Pons (tissue), 1 donor: ENCODE data around the gene TMEM33.
"Not testable (repeated sequence)": the region's sequence is repeated elsewhere in the genome, so short reads cannot be mapped to it uniquely, and the experiment has no call there.

Source experiments
- DNase-seq: peaks from one replicate; pipeline ENCODE4 v3.0.0-alpha.2; 2016; ENCODE audit warnings: low spot score

TMEM33 gene, protein sequence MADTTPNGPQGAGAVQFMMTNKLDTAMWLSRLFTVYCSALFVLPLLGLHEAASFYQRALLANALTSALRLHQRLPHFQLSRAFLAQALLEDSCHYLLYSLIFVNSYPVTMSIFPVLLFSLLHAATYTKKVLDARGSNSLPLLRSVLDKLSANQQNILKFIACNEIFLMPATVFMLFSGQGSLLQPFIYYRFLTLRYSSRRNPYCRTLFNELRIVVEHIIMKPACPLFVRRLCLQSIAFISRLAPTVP

DNA sequence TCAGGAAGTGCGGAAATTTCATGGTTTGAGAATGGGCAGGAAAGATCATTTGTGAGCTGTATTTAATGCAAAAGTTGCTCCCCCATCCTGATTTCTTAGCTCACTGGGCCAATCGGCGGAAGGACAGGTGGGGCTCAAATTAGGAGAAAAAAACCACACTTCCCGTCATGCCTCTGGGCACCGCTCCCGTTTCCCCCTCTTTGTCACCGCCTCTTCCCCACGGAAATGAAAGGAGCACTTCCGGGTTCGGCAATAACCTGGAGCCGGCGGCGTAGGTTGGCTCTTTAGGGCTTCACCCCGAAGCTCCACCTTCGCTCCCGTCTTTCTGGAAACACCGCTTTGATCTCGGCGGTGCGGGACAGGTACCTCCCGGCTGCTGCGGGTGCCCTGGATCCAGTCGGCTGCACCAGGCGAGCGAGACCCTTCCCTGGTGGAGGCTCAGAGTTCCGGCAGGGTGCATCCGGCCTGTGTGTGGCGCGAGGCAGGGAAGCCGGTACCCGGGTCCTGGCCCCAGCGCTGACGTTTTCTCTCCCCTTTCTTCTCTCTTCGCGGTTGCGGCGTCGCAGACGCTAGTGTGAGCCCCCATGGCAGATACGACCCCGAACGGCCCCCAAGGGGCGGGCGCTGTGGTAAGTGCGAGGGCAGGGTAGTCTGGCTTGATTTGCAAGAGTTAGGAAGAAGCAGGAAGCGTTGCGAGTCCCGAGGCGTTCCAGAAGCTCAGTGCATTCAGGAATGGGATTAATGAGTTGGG is at the start of gene TMEM33:
Gene TMEM33, plus strand, starts transcription at position 529 of the 751 bp plus-strand sequence. Its CDS starts 56 bp downstream, at position 585.
- peak; percentile 91 for DNase-seq

DNA sequence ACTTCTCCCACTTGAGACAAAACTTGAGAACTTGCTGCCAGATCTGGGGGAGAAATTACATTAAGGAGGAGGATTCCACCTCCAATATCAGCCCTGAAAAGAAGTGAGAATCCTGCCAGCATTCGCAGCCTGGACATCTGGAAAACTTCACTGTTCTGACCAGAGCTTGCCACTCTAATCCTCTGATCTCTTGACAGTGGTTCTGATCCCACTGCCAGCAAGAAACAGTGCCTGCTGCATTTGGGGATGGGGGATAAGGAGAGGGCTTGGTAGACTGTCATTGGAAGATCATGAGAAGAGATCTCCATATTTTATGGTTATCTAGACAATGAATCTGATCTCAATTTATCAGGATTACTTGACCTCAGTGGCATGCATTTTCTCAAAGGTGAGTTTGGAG is 49.8 kb upstream of the TMEM33 start:
- DNase-seq, result no peak

DNA sequence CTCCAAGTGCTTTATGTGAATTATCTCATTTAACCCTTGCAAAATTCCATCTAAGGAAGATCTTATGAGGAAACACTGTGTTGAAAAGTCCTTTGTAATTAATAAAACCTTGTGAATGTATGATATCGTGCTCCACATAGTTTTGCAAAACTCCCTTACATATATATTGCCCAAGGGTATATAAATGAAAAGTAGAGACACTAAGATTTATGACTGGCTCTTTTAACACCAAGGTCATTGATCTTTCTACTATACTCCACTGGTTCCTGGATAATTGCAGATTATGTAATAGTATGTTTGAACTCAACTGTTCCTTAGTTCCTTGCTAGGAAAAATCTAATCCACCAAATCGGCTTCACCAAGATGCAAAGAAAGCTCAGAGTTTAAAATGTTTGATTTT is 48.0 kb upstream of the TMEM33 start:
- DNase-seq, result no peak

DNA sequence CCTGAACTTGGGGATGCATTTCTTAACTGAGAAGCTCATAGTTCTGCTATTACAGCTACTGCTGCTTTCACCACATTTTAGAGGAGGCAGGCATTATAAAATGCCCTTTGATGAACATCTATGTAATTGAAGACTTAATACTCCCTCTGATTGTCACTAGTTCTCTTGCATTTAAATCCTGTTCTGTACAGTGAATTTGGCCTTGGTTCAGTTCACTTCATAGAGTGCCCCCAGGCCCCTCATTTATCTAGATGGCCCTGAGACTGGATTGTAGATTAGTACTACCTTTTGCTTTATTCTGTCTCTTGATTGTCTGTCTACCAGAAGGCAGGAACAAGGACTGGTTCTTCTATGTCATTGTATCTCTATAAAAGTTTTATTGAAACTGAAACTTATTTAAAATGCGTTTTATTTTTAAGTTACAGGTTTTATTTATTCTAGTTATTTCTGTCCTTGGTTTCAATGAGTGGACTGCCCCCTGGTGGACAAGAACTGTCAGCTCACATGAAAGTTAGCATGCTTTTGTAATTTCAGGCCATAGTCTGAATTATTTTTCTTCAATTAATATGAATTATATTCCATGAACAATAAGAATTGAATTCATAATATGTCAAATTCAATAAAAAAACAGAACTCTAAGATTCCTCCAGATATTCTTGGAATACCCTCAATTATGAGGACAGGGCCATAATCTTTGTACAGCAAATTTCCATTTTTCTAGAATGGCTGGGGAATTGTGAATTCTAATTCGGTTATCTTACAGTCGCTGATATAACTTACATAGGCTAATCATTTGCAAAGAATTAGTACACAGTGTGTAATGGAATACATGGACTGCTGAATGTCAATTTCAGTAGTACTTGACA is 47.2 kb upstream of the TMEM33 start:
- peak; percentile 43 for DNase-seq

DNA sequence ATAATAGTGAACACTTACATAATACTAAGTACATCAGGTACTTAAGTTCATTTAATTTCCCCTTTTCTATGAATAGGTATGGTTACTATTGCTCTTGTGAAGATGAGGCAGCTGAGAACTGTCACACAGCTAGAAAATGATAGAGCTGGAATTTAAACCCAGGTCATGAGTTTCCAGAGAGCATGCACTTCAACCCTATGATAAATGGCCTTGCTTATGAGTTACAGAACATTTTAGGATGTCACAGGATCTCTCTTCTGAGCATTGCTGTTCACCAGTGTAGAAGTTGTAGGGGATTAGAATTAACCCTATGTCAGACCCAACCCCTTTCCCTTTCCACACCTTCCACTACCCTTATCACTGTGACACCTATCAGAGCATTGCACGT is 46.5 kb upstream of the TMEM33 start:
- DNase-seq, result no peak

DNA sequence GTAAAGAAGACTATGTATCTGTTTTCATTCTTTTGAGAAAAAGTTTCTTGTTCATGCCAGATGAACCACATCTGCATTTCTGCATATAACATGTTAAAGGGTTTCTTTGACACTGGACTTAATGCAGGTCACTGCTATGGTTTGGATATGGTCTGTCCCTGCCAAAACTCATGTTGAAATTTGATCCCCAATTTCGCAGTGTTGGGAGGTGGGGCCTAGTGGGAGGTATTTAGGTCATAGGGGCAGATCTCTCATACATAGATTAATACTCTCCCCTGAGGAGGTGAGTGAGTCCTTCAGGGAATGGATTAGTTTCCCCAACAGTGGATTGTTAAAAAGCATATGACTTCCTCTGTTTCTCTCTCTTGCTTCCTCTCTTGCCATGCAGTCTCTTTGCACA is 45.9 kb upstream of the TMEM33 start:
- DNase-seq, result no peak

DNA sequence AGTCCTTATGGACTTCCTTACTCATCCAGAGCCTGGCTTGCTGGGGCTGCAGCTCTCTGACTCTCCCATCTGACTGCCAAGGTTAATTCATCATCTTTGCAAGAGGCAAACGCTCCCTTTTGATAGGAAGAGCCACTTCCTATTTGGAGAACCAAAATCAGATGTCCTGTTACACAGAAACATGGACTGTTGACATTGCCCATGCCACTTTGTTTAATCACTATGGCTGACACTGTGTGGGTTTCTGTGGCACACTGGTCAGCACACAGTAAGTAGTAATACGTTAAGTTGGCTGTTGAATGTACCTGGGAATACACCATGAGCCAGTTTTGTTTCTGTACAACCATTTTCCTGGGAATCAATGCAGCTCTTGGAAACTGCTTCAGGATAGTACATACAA is 45.1 kb upstream of the TMEM33 start:
- no peak for DNase-seq

DNA sequence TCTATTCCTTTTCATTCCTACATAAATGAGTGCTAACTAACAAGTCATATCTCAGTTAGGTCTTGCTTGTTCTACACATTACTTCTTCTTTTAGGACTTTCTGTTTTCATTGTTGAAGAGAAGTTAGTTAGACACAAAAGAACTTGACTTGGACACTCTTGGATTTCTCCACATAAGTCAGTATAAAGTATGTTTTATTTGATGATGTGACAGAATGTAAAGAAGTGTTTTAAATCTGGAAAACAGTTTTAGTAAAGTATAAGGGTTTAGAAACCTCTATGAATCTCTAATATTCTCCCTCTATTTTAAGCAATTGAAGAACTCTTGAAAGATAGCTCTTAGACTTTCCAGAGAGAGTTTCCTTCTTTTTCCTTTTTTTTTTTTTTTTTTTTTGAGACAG is 38.6 kb upstream of the TMEM33 start:
- no peak for DNase-seq

DNA sequence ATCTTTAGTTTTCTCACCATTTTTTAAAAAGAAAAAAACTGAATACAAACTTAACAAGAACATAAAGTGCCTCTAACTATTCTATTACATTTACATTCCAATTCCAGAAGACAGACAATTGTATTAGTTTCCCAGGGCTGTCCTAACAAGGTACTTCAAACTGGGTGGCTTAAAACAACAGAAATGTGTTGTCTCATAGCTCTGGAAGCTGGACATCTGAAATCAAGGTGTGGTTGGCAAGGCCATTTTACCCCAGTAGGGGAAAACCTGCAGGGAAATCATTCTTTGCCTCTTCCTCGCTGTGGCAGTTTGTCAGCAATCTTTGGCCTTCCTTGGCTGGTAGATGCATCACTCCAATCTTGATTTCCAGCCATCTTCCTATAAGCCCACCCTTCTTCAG is 37.5 kb upstream of the TMEM33 start:
- DNase-seq, result no peak

DNA sequence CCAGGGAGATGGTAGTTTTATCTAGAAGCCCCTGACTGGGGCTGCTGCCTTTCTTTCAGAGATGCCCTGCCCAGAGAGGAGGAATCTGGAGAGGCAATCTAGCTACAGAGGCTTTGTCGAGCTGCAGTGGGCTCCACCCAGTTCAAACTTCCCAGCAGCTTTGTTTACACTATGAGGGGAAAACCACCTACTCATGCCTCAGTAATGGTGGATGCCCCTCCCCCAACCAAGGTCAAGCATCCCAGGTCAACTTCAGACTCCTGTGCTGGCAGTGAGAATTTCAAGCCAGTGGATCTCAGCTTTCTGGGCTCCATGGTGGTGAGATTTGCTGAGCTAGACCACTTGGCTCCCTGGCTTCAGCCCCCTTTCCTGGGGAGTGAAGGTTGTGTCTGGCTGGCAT is 26.1 kb upstream of the TMEM33 start:
- DNase-seq, result not testable (repeated sequence)

DNA sequence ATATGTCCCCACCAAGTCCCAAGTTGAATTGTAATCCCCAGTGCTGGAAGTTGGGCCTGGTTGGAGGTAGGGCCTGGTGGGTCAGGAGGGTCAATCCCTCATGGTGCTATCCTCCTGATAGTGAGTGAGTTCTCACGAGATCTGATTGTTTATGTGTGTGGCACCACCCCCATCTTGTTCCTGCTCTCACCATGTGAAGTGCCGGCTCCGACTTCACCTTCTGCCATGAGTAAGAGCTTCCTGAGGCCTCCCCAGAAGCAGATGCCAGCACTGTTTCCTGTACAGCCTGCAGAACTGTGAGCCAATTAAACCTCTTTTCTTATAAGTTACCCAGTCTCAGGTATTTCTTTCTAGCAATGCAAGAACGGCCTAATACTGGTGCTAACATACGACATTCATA is 22.7 kb upstream of the TMEM33 start:
- no peak for DNase-seq

DNA sequence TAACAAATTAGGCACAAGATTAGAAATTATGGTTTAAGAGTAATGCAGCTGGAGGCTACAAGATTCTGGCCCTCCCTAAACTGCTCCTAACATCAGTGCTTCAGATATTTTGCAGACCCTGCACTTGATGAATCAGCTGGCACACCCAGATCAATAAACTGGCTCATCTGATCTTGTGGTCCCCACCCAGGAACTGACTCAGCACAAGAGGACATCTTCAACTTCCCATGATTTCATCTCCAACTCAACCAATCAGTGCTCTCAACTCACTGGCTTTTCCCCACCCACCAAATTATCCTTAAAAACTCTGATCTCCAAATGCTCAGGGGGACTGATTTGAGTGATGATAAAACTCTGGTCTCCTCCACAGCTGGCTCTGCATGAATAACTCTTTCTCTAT is 21.7 kb upstream of the TMEM33 start:
- DNase-seq, result no peak

DNA sequence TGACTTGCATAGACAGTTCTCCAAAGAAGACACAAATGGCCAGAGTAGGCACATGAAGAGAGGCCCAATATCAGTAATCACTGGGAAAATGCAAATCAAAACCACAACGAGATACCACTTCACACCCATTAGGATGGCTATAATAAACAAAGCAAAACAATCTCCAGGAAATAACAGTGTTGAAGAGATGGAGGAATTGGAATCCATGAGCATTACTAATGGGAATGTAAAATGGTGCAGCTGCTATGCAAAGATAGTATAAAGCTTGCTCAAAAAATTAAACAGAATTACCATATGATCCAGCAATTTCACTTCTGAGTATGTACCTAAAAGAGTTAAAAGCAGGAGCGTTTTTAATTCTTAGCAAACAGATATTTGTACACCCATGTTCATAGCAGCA is 17.0 kb upstream of the TMEM33 start:
- no peak for DNase-seq

DNA sequence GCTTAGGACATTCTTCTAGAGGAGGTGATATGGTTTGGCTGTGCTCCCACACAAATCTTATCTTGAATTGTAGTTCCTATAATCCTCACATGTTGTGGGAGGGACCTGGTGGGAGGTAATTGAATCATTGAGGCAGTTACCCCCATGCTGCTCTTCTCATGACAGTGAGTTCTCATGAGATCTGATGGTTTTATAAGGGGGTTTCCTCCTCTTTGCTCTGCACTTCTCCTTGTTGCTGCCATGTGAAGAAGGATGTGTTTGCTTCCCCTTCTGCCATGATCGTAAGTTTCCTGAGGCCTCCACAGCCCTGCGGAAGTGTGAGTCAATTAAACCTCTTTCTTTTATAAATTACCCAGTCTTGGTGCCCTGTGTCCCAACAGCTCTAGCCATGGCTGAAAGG is 14.8 kb upstream of the TMEM33 start:
- not testable (repeated sequence) for DNase-seq

DNA sequence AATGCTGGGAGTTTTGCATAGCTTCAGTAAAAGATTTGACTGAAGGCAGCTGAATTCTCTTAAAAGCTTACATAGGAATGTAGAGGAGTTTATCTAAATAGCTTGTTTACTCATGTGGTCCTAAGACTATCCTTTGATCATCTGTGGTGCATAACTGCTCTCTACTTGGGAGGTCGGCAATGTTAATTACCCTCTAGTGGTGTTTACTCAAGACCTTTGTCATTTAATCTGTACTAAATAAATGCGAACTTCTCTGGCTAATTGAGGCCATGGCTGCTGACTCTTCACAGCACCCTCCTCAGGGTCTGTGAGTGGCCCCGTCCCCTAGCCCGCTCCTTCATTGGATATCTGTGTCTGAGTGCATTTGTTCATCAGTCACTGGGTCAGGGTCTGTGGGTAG is 13.8 kb upstream of the TMEM33 start:
- no peak for DNase-seq

DNA sequence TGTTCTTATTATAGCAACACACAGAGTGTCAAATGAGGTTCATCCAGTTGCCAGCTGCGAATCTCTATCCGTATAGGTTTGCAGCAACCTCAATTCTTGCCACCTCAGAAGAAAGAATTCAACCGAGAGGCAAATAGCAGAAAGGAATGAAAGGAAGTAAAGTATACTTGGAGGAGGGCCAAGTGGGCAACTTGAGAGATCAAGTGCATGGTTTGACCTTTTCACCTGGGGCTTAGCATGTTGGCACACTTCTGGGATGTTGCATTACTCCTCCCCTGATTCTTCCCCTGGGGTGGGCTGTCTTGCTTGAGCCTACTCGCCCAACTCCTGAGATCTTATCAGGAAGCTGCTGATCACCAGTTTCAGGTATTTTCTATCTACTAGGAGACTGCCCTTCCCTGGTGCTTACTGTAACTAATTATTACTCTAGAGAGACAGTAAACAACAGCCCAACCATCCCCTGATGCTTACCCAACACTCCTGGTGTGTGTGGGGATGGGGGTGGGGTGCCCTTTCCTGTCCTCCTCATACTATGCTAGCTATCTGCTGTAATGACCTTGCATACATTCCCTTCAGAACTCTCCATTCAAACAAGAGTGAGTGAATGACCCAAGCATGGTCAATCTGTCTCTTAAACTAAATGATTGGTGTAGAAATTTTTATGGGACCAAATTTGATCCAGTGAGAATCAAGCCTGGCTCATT is 7.3 kb upstream of the TMEM33 start:
- DNase-seq, result no peak

DNA sequence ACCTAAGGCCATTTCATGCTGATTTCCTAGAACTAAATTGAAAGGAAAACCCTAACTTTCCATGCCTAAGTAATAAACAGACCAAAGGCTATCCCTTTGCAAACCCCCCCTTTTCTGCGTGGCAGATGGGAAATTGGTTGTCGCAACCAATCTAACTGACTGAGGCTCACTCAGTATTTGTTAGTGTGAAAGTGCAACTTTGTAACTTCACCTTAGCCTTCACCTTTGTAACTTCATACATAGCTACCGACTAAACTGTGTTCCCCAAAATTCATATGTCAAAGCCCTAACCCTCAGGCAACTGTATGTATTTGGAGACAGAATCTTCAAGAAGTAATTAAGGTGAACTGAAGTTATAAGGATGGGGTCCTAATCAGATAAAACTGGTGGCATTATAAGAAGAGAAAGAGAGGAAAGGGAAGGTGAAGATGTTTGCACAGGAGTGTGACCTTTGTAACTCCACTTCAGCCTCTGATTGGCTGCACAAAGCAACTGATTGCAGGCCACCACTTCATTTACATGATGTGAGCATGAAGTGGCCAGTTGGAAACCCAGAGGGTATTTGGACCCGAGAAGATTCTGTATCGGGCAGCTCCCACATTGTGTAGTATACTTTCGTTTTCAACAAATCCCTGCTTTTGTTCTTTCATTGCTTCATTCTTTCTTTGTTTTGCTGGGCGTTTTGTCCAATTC is 4.9 kb upstream of the TMEM33 start:
- DNase-seq, result peak; percentile 74

DNA sequence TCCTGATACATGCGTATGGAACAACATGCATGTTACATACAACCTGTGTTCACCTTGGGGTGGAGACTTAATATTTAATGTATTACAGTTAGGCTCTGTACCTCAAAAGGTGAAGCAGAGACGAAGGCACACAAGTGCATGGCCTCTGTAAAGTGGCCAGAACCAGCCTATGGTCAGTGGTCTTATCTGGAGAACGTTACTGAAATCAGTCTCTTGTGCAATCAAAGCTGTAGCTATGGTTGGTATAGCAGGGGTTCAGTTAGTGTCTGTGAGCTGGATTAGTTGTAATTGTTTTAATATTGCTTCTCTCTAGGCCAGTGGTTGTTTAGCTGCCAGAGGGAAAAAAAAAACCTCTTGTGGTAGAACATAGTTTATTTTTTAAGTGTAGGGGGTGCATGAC is 2.2 kb upstream of the TMEM33 start:
- DNase-seq, result no peak

DNA sequence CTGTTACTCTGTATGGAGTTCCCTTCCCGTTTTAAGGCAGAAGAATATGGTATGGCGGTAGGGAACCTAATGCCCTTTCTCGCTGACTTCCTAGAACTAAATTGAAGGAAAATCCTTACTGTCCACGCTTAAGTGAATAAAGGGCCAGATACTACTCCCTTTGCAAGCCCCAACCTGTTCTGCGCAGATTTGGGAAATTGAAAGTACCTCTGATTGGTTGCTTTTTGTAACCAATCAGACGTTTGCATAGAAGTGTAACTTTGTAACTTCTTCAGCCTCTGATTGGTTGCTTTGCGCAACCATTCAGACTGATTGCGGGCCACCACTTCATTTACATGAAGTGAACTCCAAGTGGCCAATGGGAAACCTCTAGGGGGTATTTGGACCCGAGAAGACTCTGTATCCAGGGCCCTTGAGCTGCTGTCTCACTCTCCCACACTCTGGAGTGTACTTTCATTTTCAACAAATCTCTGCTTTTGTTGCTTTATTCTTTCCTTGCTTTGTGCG is 1.2 kb upstream of the TMEM33 start:
- DNase-seq, result peak; percentile 64

DNA sequence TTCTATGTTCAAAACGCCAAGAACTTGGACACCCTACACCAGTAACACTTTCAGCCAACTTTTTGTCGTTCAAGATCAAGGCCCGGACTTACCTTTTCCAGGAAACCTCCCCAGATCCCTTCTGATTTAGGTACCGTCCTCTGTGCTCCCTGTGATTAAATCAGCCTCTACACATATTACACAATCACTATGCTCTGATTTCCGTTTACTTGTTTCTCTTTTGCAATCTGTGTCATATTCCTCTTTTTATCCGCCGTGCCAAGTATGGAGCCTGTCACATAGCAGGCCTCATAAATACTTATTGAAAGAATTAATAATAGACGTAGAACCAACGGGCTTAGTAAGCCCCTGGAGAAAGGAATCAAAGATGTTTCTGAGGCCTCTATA is 722 bp upstream of the TMEM33 start:
- peak; percentile 41 for DNase-seq

DNA sequence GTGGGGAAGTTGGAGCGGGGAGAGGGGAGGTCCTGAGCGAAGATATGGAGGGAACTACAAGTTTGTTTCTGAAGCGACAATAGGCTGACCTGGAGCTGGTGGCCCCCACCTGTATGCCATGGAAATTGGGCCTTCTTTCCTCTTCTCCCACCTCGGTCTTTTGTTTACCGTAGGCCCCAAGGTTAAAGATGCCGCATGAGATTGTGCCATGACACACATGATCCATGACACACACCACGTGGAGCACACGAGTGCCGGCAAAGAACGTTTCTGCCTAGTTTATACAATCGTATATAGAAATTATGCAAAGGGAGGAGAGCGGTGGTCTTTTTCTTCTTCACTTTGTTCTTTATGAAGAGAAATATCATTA is 408 bp downstream of the TMEM33 start:
- DNase-seq, result no peak
